NB4 (cell line): ENCODE measurements around the gene NIT2.

Source experiments
- CTCF ChIP-seq: IDR thresholded peaks from one replicate; pipeline ENCODE4 v1.5.1; 2012; ENCODE audit warnings: low read depth, low read length
- MAX ChIP-seq: IDR thresholded peaks from 2 replicates; pipeline ENCODE4 v1.6.1; 2011; ENCODE audit warnings: low read depth, low read length
- MYC ChIP-seq: IDR thresholded peaks from 2 replicates; pipeline ENCODE4 v1.6.1; 2011; ENCODE audit warnings: low read depth, low read length

- TF ChIP-seq MYC (no peak), CTCF (no peak), MAX (no peak)
Observed at GRCh38 chr3:100289339-100289738, 45.2 kb upstream of the NIT2 start.
